ENCODE measurements around the gene GPR146. TPM values are rescaled to one million over a fixed set of nuclear protein-coding genes. Genes with fewer than 3 reads are reported as not detected.

GPR146 gene
- total RNA-seq, 1 donor from 2014 or later = 3.1 TPM

DNA sequence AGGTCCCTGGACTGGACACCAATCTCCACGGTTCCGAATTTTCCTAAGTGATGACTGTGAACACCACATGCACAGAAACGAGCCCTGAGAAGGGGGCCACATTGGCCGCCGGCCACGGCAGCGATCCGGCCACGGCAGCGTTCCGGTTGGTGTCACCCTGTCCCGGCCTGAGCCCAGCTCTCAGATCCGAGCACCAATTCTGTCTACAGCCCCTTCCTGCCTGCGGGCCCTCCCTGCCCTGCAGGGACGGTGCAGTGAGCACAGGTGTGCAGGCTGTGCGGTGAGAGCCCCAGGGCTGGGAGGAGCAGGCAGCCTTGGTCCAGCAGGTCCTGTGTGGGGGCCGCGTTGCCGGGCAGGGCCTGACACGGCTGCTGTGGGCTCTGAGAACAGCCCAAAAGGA lies 29.7 kb upstream of the GPR146 start:
- Mint-ChIP-seq H3K4me1 (ENCODE audit: low read depth, unreplicated experiment) (peaks cover 13% of the 10 kb centered on the region), H3K27ac (ENCODE audit: unreplicated experiment) (no peak overlapping the region), H3K36me3 (ENCODE audit: unreplicated experiment) (no peaks in the 10 kb centered on the region), H3K4me3 (ENCODE audit: unreplicated experiment) (no peak overlapping the region), H3K9me3 (ENCODE audit: unreplicated experiment) (peaks cover 11% of the 10 kb centered on the region), H3K27me3 (ENCODE audit: unreplicated experiment) (peaks cover 8% of the 10 kb centered on the region)
- TF ChIP-seq, protein P1, sequence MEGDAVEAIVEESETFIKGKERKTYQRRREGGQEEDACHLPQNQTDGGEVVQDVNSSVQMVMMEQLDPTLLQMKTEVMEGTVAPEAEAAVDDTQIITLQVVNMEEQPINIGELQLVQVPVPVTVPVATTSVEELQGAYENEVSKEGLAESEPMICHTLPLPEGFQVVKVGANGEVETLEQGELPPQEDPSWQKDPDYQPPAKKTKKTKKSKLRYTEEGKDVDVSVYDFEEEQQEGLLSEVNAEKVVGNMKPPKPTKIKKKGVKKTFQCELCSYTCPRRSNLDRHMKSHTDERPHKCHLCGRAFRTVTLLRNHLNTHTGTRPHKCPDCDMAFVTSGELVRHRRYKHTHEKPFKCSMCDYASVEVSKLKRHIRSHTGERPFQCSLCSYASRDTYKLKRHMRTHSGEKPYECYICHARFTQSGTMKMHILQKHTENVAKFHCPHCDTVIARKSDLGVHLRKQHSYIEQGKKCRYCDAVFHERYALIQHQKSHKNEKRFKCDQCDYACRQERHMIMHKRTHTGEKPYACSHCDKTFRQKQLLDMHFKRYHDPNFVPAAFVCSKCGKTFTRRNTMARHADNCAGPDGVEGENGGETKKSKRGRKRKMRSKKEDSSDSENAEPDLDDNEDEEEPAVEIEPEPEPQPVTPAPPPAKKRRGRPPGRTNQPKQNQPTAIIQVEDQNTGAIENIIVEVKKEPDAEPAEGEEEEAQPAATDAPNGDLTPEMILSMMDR (IDR thresholded peaks at IDR 0.05; ENCODE audit: partially characterized antibody, unreplicated experiment) = no peak
- no peak for DNase-seq

DNA sequence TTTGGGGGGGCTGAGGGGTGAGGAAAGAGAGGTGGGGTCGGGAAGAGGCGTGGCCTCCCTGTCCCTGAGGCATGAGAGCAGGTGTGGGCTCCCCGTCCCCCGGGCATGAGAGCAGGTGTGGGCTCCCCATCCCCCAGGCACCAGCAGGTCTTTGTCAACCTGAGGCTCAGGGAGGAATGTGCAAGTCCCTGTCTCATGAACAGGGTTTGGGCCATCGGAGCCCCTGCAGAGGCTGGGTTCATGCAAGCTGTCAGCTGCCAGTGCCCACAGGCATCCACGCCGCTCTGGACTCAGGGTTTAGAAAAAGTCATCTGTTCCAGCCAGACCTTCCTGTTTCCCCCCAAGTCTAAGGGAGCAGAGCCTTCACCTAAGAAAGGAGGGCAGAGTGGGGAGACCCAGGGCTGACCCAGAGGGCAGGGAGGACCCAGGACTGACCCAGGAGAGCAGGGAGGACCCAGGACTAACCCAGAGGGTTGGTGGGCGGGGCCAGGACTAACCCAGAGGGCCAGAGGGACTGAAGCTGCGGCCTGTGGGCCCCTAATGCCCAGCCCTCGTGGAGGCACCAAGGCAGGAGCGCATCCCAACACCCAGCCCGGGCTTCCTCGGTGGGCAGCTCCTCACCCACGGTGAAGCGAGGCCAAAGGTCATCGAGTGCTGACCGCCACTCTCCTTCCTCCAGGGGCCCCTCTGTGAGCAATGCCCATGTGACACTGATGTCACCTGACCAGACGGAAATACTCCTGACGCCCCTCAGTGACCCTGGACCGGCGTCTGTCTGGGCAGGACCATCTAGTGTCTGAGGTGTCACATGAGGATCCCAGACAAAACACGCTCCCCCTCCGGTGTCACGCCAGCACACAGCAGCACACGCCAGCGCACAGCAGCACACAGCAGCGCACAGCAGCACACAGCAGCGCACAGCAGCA lies 28.9 kb upstream of the GPR146 start:
- H3K36me3 Mint-ChIP-seq (ENCODE audit: unreplicated experiment) = no peaks in the 10 kb centered on the region
- H3K4me1 Mint-ChIP-seq (ENCODE audit: low read depth, unreplicated experiment) = peaks cover 13% of the 10 kb centered on the region
- H3K27me3 Mint-ChIP-seq (ENCODE audit: unreplicated experiment) = peaks cover 8% of the 10 kb centered on the region
- TF ChIP-seq, protein P1 (IDR thresholded peaks at IDR 0.05; ENCODE audit: partially characterized antibody, unreplicated experiment) = no peak
- no peak for DNase-seq
- H3K9me3 Mint-ChIP-seq (ENCODE audit: unreplicated experiment) = peaks cover 11% of the 10 kb centered on the region
- H3K4me3 Mint-ChIP-seq (ENCODE audit: unreplicated experiment) = no peak overlapping the region
- no peak overlapping the region for H3K27ac Mint-ChIP-seq (ENCODE audit: unreplicated experiment)

DNA sequence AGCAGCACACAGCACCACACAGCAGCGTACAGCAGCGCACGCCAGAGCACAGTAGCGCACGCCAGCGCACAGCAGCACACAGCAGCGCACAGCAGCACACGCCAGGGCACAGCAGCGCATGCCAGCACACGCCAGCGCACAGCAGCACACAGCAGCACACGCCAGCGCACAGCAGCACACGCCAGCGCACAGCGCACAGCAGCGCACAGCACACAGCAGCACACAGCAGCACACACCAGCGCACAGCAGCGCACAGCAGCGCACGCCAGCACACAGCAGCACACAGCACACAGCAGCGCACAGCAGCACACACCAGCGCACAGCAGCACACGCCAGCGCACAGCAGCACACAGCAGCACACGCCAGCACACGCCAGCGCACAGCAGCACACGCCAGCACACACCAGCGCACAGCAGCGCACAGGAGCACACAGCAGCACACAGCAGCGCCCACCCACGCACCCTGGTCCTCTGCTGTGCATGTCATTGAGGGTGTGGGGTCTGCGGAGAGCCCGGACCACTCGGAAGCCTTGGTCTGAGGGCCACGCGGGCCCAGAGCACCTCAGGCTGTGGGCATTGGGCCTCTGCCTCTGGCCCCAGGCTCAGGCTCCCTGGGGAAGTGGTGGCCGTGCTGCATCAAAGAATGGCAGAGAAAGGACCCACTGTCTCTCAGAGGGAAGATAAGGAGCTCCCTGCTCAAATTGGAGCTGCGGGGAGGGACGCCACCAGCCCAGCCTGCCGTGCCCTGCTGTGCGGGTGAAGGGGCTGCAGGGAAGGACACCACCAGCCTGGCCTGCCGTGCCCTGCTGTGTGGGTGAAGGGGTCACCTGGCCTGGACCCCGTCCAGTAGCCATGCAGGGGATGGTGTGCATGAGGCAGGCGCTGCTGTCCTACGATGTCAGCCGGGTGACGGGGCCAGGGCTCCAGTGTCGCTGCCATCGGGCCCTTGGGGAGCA lies 27.5 kb upstream of the GPR146 start:
- Mint-ChIP-seq H3K27me3 (ENCODE audit: unreplicated experiment) (peaks cover 9% of the 10 kb centered on the region), H3K9me3 (ENCODE audit: unreplicated experiment) (peaks cover 11% of the 10 kb centered on the region), H3K27ac (ENCODE audit: unreplicated experiment) (no peak overlapping the region), H3K4me1 (ENCODE audit: low read depth, unreplicated experiment) (peaks cover 14% of the 10 kb centered on the region), H3K36me3 (ENCODE audit: unreplicated experiment) (peaks cover 5% of the 10 kb centered on the region), H3K4me3 (ENCODE audit: unreplicated experiment) (no peak overlapping the region)
- TF ChIP-seq, protein P1 (IDR thresholded peaks at IDR 0.05; ENCODE audit: partially characterized antibody, unreplicated experiment) = no peak
- no peak for DNase-seq

DNA sequence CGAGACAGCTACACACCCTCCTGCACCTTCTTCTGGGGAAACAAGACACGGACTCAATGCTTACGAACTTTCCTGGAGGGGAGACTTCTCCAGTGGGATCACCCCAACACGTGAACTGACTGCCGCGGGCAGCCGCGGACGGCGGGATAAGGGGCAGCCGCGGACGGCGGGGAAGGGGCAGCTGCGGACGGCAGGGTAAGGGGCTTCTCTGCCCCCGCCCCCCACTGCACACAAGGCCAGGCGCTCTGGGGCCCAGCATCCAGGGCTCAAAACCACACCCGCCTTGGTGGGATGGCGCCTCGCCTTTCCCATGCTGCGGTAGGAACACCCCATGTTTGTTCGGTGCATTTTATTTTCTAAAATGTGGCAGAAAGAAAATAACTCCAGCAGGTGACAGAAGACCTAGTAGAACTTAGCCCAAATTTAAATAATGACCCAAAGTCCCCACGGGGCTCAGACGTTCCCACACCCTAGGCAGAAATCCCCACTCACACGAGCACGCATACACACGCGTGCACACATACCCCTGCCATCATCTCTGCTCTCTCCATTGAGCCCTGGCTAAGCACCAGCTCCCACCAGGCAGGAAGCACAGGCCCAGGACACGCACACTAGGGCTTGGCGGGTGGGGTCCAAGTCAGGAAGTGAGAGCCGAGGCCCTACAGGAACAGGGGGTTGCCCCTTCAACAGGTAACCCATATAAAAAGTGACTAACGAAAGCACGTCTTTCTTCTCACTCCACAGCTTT lies 26.6 kb upstream of the GPR146 start:
- Mint-ChIP-seq H3K36me3 (ENCODE audit: unreplicated experiment) (peaks cover 5% of the 10 kb centered on the region), H3K9me3 (ENCODE audit: unreplicated experiment) (peaks cover 12% of the 10 kb centered on the region), H3K27ac (ENCODE audit: unreplicated experiment) (no peak overlapping the region), H3K4me3 (ENCODE audit: unreplicated experiment) (no peak overlapping the region), H3K27me3 (ENCODE audit: unreplicated experiment) (peaks cover 11% of the 10 kb centered on the region), H3K4me1 (ENCODE audit: low read depth, unreplicated experiment) (peaks cover 14% of the 10 kb centered on the region)
- TF ChIP-seq, protein P1 (IDR thresholded peaks at IDR 0.05; ENCODE audit: partially characterized antibody, unreplicated experiment) = no peak
- no peak for DNase-seq

Data from glutamatergic neuron (in vitro differentiated cells).